DMS53 treated with DMSO at 0.1 percent for 48 hours (cell line): ENCODE data around the gene CNTN6.

ENCODE experiments used
- DNase-seq: peaks from one replicate; lab custom pipeline; 2025; ENCODE audit not compliant: unreplicated experiment; lab: John Stamatoyannopoulos, UW

The CNTN6 gene

GRCh38 chr3:1092771-1093170 is at the start of gene CNTN6:
TSS of gene CNTN6 (plus strand) at chr3:1093024. CDS start at chr3:1148009, 54,985 bp downstream.
- DNase-seq = no peak

GRCh38 chr3:1048558-1048957 is 44.3 kb upstream of the CNTN6 start:
- no peak for DNase-seq

GRCh38 chr3:1055870-1056269 is 37.0 kb upstream of the CNTN6 start:
- no peak for DNase-seq

- no peak for DNase-seq
Observed at GRCh38 chr3:1056744-1057143, 36.1 kb upstream of the CNTN6 start.

- DNase-seq = no peak
Observed at GRCh38 chr3:1057436-1057835, 35.4 kb upstream of the CNTN6 start.

- DNase-seq = no peak
Observed at GRCh38 chr3:1068985-1069384, 23.8 kb upstream of the CNTN6 start.

GRCh38 chr3:1072041-1072440 is 20.8 kb upstream of the CNTN6 start:
- DNase-seq = no peak

- no peak for DNase-seq
Observed at GRCh38 chr3:1079662-1080061, 13.2 kb upstream of the CNTN6 start.

- peak; percentile 15 for DNase-seq
Observed at GRCh38 chr3:1082108-1082507, 10.7 kb upstream of the CNTN6 start.

- no peak for DNase-seq
Observed at GRCh38 chr3:1087066-1087560, 5.7 kb upstream of the CNTN6 start.

GRCh38 chr3:1088503-1088902 is 4.3 kb upstream of the CNTN6 start:
- no peak for DNase-seq

- DNase-seq = no peak
Observed at GRCh38 chr3:1091286-1091685, 1.5 kb upstream of the CNTN6 start.

GRCh38 chr3:1092061-1092460 is 763 bp upstream of the CNTN6 start:
- no peak for DNase-seq

GRCh38 chr3:1093217-1093616 is 393 bp downstream of the CNTN6 start:
- no peak for DNase-seq

GRCh38 chr3:1103525-1103924 is 10.7 kb downstream of the CNTN6 start:
- no peak for DNase-seq

- no peak for DNase-seq
Observed at GRCh38 chr3:1117843-1118473, 25.1 kb downstream of the CNTN6 start.

- no peak for DNase-seq
Observed at GRCh38 chr3:1131166-1131565, 38.3 kb downstream of the CNTN6 start.

- no peak for DNase-seq
Observed at GRCh38 chr3:1135194-1135593, 42.4 kb downstream of the CNTN6 start.

GRCh38 chr3:1138036-1138435 is 45.2 kb downstream of the CNTN6 start:
- DNase-seq = no peak

GRCh38 chr3:1139071-1139470 is 46.2 kb downstream of the CNTN6 start:
- DNase-seq = no peak

- DNase-seq = no peak
Observed at GRCh38 chr3:1147326-1147725, 54.5 kb downstream of the CNTN6 start.

GRCh38 chr3:1147819-1148218 is 55.0 kb downstream of the CNTN6 start:
- no peak for DNase-seq

- DNase-seq = no peak
Observed at GRCh38 chr3:1164101-1164500, 71.3 kb downstream of the CNTN6 start.
